ENCODE measurements around the gene R3HCC1L.
A peak's percentile ranks its signal among the peaks of the same experiment; 100 is the strongest.
"Not testable (repeated sequence)": the region's sequence is repeated elsewhere in the genome, so short reads cannot be mapped to it uniquely, and the experiment has no call there.

R3HCC1L gene

GRCh38 chr10:98133075-98133752 lies 1.2 kb upstream of the R3HCC1L start:
- not testable (repeated sequence) for DNase-seq

DNA sequence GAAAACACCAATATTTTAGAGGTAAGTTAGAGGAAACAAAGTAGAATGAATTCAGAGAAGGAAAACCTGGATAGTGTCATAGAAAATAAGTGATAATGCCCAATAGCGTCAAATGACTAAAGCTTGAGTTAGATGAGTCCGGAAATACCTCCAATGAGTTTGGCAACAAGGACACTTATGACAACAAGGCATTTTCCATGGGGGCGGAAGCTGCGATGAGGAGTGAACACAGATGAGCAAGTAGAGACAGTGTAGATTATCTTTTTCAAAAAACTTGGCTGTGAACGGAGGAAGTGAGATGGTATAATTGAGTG lies 383 bp upstream of the R3HCC1L start:
- DNase-seq = no peak

DNA sequence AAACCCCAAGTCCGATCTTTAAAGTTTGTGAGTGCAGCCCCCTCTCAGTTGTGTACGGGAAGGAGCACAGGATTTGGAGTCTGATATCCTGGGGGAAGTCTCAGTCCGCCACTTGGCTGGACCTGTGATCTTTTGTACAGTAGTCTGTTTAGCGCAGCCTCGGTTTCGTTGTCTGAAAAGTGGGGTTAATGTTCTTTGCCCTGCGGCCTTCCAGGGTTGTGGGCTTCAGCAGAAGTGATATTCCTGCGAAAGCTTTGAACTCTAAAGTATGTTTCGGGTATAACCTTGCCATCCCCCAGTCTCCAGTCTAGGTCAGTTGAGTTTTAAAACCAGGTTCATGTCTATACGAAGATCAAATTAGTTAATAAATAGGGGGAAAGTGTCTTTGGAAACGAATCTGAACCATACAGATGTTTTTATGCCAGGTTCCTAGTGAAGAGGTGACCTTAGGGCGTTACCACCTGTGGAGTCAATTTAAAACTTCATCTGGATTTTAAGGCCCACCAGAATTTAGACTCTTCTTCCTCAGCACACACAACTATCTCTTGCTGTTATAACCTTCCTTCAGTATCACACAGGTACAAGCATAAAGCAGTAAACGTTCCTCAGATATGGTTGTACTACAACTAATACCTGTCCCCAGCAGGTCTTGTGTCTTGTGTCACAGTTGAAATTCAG lies 904 bp downstream of the R3HCC1L start:
- DNase-seq = no peak

GRCh38 chr10:98136775-98137174 lies 2.3 kb downstream of the R3HCC1L start:
- DNase-seq = not testable (repeated sequence)

DNA sequence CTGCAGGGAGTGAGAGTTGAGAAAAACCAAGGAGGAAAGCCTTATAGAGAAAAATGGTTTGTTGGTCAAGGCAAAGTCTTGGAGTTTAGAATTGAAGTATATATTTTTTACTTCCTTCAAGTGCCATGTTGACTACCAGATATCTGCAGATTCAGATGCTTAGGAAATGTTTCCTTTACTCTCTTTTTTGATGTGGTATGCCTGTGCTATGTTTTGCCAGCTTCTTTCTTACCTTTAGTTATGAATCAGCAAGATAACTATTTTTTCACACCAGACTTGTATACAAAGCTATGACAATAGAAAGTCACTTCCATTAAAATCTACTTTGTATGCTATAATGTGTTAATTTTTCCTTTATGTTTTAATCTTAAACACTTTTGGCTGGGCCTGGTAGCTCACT lies 3.6 kb downstream of the R3HCC1L start:
- DNase-seq = no peak

DNA sequence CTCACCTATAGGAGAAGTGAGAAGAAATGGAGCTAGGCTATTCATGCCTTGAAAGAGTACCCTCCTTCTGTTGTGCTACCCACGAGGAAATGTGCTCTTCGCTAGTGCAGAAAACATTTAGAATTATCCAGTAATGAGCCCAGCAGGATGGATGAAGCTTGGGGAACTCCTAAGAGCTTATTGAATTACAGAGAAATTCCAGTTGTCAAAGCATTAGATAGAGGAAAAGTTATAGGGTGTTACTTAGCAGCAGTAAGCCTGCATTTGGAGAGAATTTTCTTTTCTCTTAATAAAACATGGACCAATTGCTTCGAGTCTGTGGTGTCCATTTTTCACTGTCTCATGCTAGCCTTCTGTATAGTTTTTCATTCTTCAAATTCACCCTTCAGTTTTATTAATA lies 5.0 kb downstream of the R3HCC1L start:
- no peak for DNase-seq

- no peak for DNase-seq
These were observed 7.1 kb downstream of the R3HCC1L start for GRCh38 chr10:98141484-98142073.

- DNase-seq = no peak
These were observed 10.5 kb downstream of the R3HCC1L start for GRCh38 chr10:98144985-98145384.

- DNase-seq = no peak
These were observed 15.4 kb downstream of the R3HCC1L start for GRCh38 chr10:98149858-98150257.

- DNase-seq = no peak
These were observed 16.1 kb downstream of the R3HCC1L start for GRCh38 chr10:98150544-98150943.

DNA sequence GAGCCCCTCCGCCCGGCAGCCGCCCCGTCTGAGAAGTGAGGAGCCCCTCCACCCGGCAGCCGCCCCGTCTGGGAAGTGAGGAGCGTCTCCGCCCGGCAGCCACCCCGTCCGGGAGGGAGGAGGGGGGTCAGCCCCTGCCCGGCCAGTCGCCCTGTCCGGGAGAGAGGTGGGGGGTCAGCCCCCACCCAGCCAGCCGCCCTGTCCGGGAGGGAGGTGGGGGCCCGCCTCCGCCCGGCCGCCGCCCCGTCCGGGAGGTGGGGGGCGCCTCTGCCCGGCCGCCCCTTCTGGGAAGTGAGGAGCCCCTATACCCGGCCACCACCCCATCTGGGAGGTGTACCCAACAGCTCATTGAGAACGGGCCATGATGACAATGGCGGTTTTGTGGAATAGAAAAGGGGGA lies 18.3 kb downstream of the R3HCC1L start:
- not testable (repeated sequence) for DNase-seq

- DNase-seq = not testable (repeated sequence)
These were observed 18.9 kb downstream of the R3HCC1L start for GRCh38 chr10:98153213-98153958.

GRCh38 chr10:98154076-98154475 lies 19.6 kb downstream of the R3HCC1L start:
- no peak for DNase-seq

DNA sequence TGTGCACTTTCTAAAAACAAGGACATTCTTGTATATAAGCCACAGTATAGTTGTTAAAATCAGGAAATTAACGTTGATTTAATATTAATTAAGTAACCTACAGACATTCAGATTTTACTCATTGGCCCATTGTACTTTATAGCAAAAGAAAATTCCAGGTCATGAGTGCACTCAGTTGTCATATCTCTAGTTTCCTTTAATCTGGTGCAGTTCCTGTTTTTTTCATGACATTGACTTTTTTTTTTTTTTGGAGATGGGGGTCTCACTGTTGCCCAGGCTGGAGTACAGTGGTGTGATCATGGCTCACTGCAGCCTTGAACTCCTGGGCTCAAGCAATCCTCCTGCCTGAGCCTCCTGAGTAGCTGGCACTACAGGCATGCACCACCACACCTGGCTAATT lies 24.1 kb downstream of the R3HCC1L start:
- no peak for DNase-seq

DNA sequence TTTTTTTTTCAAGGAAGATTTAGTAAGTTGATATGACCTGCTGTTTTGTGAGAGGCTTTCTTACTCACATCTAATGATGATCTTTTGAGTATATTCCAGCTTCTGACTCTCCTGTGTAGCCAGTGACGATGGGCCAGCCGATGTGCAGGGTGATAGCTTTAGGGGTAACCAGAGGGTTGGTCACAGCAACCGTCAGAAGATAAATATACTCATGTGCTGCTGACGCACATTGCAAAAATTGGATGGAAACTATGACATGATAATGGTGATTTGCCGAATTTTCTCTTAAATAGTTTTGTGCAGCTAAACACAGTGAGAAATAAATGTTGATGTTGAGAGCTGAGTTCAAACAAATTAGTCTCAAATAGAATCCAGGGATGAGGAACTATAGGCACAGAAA lies 29.5 kb downstream of the R3HCC1L start:
- DNase-seq = no peak

DNA sequence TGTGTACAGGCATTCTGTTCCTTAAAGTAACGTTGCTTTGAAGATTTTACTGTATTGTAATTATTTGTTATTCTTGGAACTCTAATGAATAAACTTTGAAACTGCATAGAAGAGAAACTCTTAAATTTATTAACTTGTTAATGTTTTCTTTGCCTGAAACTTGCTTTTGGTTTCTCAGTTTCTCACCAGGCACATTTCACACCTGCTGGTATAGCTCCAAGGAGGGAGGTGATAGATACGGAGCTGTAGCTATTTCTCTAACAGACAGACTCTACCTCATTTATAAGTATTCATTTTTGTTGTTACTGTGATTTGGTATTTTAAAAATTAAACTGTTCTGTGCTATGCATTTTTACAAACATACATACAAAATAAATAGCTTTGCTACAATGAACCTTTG lies 32.7 kb downstream of the R3HCC1L start:
- no peak for DNase-seq

DNA sequence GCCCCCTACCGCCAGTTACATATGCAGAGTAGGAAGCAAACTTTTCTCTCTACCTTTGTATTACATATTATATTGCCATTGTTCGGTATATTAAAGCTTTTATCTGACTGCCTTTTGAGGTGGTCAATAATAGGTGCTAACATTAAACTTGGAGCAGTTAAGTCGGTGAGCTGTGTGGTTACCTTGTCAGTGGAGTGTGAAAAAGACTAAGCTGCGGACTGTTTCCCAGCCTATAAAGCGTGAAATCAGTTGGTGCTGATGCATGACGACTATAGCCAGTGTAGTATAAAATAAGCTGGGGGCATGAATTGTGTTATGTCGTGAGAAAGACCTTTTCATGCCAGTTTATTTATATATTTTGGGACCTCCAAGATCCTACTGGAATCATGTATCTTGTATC lies 33.7 kb downstream of the R3HCC1L start:
- DNase-seq = no peak

DNA sequence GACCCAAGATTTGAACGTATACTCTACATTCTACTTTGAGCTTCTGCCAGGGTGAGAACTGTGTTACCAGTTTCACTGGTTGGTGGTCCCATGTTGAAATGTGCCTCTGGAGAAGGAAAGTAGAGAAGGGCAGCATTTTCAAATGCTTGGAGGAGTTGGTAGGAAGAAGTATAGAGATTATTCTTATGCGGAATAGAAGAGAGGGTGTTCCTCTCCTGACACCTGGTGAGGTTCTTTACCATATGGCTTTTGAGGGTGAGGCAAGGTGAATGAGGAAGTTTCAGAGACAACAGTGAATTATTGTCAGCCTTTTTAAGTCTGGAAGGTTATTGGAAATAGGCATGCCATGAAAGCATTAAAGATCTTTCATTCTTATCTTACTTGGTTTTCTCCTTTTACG lies 34.3 kb downstream of the R3HCC1L start:
- no peak for DNase-seq

GRCh38 chr10:98169379-98169778 lies 34.9 kb downstream of the R3HCC1L start:
- DNase-seq = no peak

GRCh38 chr10:98170249-98171117 lies 36.0 kb downstream of the R3HCC1L start:
- peak in 1 of 2 experiments; percentile 4 for DNase-seq

DNA sequence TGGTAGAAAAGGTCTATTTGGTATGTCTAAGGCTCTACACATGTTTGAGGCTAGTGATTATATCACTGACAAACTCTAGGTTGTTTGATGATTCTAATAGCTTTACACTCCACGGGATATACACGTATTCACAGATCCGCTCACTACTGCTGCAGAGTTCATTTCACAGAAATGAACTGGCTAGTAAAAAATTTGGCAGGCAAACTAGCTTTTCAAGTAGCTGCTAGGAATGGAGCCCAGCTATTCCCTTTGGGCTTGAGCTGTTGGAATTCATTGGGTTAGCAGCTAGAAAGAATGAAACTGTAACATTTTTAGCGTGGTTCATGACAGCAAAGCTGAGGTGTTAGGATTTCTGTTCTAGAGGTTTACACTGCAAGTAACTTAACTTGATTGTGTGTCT lies 37.6 kb downstream of the R3HCC1L start:
- DNase-seq = no peak

- DNase-seq = no peak
These were observed 38.0 kb downstream of the R3HCC1L start for GRCh38 chr10:98172495-98172894.

- DNase-seq = no peak
These were observed 38.8 kb downstream of the R3HCC1L start for GRCh38 chr10:98173260-98173659.

Data from NCI-H1930 (cell line).